A673 (cell line): ENCODE results near the gene TPSD1.

Experiments
- CTCF ChIP-seq: fragments of 300-800, 200-600 bp; sonication (generic); conservative IDR thresholded peaks from 2 replicates; pipeline ENCODE4 v1.5.1; 2017; ENCODE audit warnings: low read depth, mild to moderate bottlenecking, antibody characterized with exemption, low read length, moderate library complexity, mixed read lengths
- EZH2 ChIP-seq: fragments of 200-600 bp; sonication (generic); IDR thresholded peaks from 2 replicates; pipeline ENCODE4 v1.6.1; 2017; ENCODE audit warnings: borderline replicate concordance, low read depth, mild to moderate bottlenecking, mixed read lengths, antibody characterized with exemption, low read length; ENCODE audit not compliant: poor library complexity, severe bottlenecking

GRCh38 chr16:1279081-1279944 lies 23.4 kb downstream of the TPSD1 start:
- TF ChIP-seq EZH2, result no peak
- TF ChIP-seq CTCF, result no peak
